ENCODE measurements around the gene ZNF581. TPM values are rescaled to one million over a fixed set of nuclear protein-coding genes. Genes with fewer than 3 reads are reported as not detected.

The ZNF581 gene
- total RNA-seq, 1 donor from 2014 or later = 38.8 TPM

DNA sequence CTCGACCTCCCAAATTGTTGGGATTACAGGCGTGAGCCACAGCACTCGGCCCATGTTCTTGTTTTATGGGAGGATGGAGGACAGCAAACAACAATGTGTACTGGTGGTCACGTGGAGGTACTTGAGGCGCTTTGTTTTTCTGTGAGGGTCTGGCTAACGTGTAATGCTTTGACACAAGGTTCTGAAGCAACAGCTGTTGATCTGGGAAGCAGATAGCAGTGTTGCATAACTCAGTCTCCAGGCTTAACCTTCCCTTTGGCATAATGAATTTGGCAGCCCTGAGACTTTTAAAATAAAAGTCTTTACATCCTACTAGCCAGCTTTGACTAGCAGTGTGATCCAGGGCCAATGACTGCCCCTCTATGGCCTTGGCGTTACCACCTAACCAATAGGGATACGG lies 9.6 kb upstream of the ZNF581 start:
- peaks cover 21% of the 10 kb centered on the region for H3K4me1 Mint-ChIP-seq (ENCODE audit: low read depth)
- peak overlapping the region; percentile 99 for H3K4me3 Mint-ChIP-seq (ENCODE audit: low read depth)
- H3K27me3 Mint-ChIP-seq = no peaks in the 10 kb centered on the region
- H3K27ac Mint-ChIP-seq = no peak overlapping the region
- no peak for DNase-seq (ENCODE audit: low spot score, unreplicated experiment)
- H3K9me3 Mint-ChIP-seq (ENCODE audit: low read depth) = no peaks in the 10 kb centered on the region
- H3K36me3 Mint-ChIP-seq (ENCODE audit: insufficient read depth) = peaks cover 2% of the 10 kb centered on the region
- TF ChIP-seq, protein P1, sequence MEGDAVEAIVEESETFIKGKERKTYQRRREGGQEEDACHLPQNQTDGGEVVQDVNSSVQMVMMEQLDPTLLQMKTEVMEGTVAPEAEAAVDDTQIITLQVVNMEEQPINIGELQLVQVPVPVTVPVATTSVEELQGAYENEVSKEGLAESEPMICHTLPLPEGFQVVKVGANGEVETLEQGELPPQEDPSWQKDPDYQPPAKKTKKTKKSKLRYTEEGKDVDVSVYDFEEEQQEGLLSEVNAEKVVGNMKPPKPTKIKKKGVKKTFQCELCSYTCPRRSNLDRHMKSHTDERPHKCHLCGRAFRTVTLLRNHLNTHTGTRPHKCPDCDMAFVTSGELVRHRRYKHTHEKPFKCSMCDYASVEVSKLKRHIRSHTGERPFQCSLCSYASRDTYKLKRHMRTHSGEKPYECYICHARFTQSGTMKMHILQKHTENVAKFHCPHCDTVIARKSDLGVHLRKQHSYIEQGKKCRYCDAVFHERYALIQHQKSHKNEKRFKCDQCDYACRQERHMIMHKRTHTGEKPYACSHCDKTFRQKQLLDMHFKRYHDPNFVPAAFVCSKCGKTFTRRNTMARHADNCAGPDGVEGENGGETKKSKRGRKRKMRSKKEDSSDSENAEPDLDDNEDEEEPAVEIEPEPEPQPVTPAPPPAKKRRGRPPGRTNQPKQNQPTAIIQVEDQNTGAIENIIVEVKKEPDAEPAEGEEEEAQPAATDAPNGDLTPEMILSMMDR (IDR thresholded peaks at IDR 0.05; ENCODE audit: unreplicated experiment) = no peak

DNA sequence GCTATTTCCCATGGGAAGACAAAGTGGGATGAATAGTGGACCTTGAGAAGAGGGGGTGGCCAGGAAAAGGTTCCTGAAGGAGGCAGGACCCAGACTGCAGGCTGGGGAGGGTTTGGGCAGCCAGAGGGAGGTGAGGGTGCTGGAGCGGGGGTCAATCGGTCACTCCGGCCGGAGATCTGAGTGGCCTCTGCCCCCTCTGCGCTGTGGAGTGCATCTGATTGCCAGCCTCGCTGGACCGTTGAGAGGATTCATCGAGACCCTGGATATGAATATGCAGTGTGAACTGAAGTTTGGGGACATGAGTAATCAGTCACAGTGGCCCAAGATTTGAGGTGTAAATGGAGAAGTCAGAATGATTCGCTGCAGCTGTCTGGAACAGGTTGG lies 8.1 kb upstream of the ZNF581 start:
- H3K36me3 Mint-ChIP-seq (ENCODE audit: insufficient read depth) = peaks cover 4% of the 10 kb centered on the region
- peaks cover 22% of the 10 kb centered on the region for H3K4me1 Mint-ChIP-seq (ENCODE audit: low read depth)
- peak overlapping the region; percentile 99 for H3K27ac Mint-ChIP-seq
- DNase-seq (ENCODE audit: low spot score, unreplicated experiment) = no peak
- H3K9me3 Mint-ChIP-seq (ENCODE audit: low read depth) = no peaks in the 10 kb centered on the region
- H3K27me3 Mint-ChIP-seq = no peaks in the 10 kb centered on the region
- peak overlapping the region; percentile 99 for H3K4me3 Mint-ChIP-seq (ENCODE audit: low read depth)
- TF ChIP-seq, protein P1 (IDR thresholded peaks at IDR 0.05; ENCODE audit: unreplicated experiment) = no peak

DNA sequence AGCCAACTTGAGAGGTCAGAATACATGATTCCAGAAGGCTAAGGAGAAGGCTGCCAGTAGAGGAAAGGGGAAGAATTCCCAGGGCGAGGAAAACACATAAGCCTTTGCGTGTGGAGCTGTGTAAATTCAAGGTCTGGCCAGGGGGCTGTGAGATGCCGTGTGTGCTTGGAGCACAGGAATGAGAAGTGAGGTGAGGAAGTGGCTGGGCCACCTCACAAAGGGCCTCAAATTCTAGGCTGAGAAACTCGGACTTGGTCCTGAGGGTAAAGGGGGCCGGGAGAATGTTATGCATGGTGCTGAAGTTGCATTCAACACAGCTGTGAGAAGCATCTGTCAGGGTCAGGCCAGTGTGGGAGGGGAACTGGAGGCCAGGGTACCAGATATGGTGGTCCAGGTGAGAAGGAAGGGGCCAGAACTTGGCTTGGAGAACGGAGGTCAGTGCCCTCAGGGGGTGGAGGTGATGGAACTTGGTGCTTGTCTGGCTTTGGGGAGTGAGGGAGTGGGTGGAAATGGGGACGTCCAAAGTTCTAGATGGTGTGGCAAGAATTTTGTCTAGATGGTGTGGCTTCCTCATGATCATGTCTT lies 7.5 kb upstream of the ZNF581 start:
- H3K27me3 Mint-ChIP-seq = no peaks in the 10 kb centered on the region

DNA sequence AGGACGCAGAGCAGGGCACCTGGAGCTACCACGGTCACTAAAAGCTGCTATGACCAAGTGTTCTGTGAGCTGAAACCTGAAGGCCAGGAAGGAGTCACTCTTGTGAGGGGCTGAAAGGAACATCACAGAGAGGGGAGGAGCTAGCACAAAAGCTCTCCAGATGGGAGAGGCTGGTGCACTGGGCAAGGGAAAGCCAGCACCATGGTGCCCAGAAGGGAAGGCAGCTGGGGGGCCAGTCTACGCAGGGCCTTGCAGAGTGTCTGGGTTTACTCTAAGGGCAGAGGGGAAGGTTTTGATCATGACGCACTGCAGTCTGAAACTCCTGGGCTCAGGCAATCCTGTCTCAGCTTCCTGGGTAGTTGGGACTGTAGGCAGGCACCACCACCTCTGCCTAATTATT lies 6.7 kb upstream of the ZNF581 start:
- peak overlapping the region; percentile 99 for H3K4me3 Mint-ChIP-seq (ENCODE audit: low read depth)
- H3K36me3 Mint-ChIP-seq (ENCODE audit: insufficient read depth) = peaks cover 4% of the 10 kb centered on the region
- H3K4me1 Mint-ChIP-seq (ENCODE audit: low read depth) = peaks cover 29% of the 10 kb centered on the region
- TF ChIP-seq, protein P1 (IDR thresholded peaks at IDR 0.05; ENCODE audit: unreplicated experiment) = no peak
- peak overlapping the region; percentile 99 for H3K27ac Mint-ChIP-seq
- no peaks in the 10 kb centered on the region for H3K27me3 Mint-ChIP-seq
- DNase-seq (ENCODE audit: low spot score, unreplicated experiment) = no peak
- H3K9me3 Mint-ChIP-seq (ENCODE audit: low read depth) = no peaks in the 10 kb centered on the region

More for the DNA sequence above, 7.5 kb upstream of the ZNF581 start:
- DNase-seq (ENCODE audit: low spot score, unreplicated experiment) = no peak
- Mint-ChIP-seq H3K4me3 (ENCODE audit: low read depth) (peak overlapping the region; percentile 99), H3K27ac (peak overlapping the region; percentile 99), H3K36me3 (ENCODE audit: insufficient read depth) (peaks cover 4% of the 10 kb centered on the region), H3K4me1 (ENCODE audit: low read depth) (peaks cover 25% of the 10 kb centered on the region), H3K9me3 (ENCODE audit: low read depth) (no peaks in the 10 kb centered on the region)
- TF ChIP-seq, protein P1 (IDR thresholded peaks at IDR 0.05; ENCODE audit: unreplicated experiment) = no peak

DNA sequence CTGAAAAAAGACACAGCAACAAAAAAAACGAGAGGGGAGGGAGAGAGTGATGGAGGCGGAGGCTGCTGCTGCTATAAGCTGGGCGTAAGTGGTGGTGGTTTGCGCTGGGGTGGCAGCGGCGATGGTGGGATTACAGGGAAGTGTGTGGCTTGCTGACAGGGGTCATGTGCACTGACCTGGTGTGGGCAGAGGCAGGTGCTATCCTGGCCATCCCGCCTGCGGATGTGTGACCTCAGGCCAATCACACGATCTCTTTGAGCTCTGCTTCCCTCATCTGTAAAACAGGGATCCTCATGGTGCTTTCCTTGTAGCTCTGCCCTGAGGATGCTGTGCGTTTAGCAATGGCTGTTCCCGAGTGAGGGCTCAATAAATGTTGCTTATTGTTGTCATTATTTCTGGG lies 5.9 kb upstream of the ZNF581 start:
- H3K27ac Mint-ChIP-seq = no peak overlapping the region

More for the DNA sequence above, 5.9 kb upstream of the ZNF581 start:
- Mint-ChIP-seq H3K4me3 (ENCODE audit: low read depth) (peak overlapping the region; percentile 53), H3K36me3 (ENCODE audit: insufficient read depth) (peaks cover 4% of the 10 kb centered on the region), H3K4me1 (ENCODE audit: low read depth) (peaks cover 33% of the 10 kb centered on the region), H3K27me3 (no peaks in the 10 kb centered on the region), H3K9me3 (ENCODE audit: low read depth) (no peaks in the 10 kb centered on the region)
- TF ChIP-seq, protein P1 (IDR thresholded peaks at IDR 0.05; ENCODE audit: unreplicated experiment) = no peak
- DNase-seq (ENCODE audit: low spot score, unreplicated experiment) = no peak
